GM23248 (cell line): ENCODE results near the gene PTPRR. TPM values are rescaled to one million over a fixed set of nuclear protein-coding genes. Genes with fewer than 3 reads are reported as not detected.

Source experiments
- DNase-seq: peaks from one replicate; pipeline ENCODE4 v3.0.0-alpha.2; 2015
- H2AFZ ChIP-seq: fragments of 200-600 bp; sonication (generic); 2 replicates; pipeline ENCODE4 v1.6.1; 2016; ENCODE audit warnings: antibody characterized with exemption
- H3F3A ChIP-seq: fragments of 200-600 bp; sonication (generic); 2 replicates; pipeline ENCODE4 v1.6.1; 2016; ENCODE audit warnings: mild to moderate bottlenecking, antibody characterized with exemption, mixed run types; ENCODE audit not compliant: insufficient read depth
- H3K27ac ChIP-seq: fragments of 200-600 bp; sonication (generic); 2 replicates; pipeline ENCODE4 v1.5.1; 2016; ENCODE audit warnings: mild to moderate bottlenecking
- H3K27me3 ChIP-seq: fragments of 200-600 bp; sonication (generic); replicated peaks from 2 replicates; pipeline ENCODE4 v1.6.1; 2016; ENCODE audit warnings: mild to moderate bottlenecking; ENCODE audit not compliant: insufficient read depth
- H3K36me3 ChIP-seq: fragments of 200-600 bp; sonication (generic); 2 replicates; pipeline ENCODE4 v1.6.1; 2016; ENCODE audit warnings: low read depth, mild to moderate bottlenecking
- H3K4me1 ChIP-seq: fragments of 200-600 bp; sonication (generic); 2 replicates; pipeline ENCODE4 v1.6.1; 2016; ENCODE audit warnings: mild to moderate bottlenecking; ENCODE audit not compliant: insufficient read depth
- H3K4me2 ChIP-seq: fragments of 200-600 bp; sonication (generic); one replicate; pipeline ENCODE4 v1.6.1; 2016; ENCODE audit warnings: mild to moderate bottlenecking; ENCODE audit not compliant: unreplicated experiment
- H3K4me3 ChIP-seq: fragments of 200-600 bp; sonication (generic); 2 replicates; pipeline ENCODE4 v1.5.1; 2016; ENCODE audit warnings: mild to moderate bottlenecking
- H3K79me2 ChIP-seq: fragments of 200-600 bp; sonication (generic); 2 replicates; pipeline ENCODE4 v1.6.1; 2016; ENCODE audit warnings: mild to moderate bottlenecking; ENCODE audit not compliant: insufficient read depth
- H3K9ac ChIP-seq: fragments of 200-600 bp; sonication (generic); 2 replicates; pipeline ENCODE4 v1.6.1; 2016; ENCODE audit warnings: mild to moderate bottlenecking
- H3K9me2 ChIP-seq: fragments of 200-600 bp; sonication (generic); 2 replicates; pipeline ENCODE4 v1.6.1; 2016; ENCODE audit warnings: mixed run types, mild to moderate bottlenecking, moderate library complexity; ENCODE audit not compliant: insufficient read depth
- H3K9me3 ChIP-seq: fragments of 200-600 bp; sonication (generic); one replicate; pipeline ENCODE4 v1.6.1; 2017; ENCODE audit warnings: low read depth
- H4K20me1 ChIP-seq: fragments of 200-600 bp; sonication (generic); 2 replicates; pipeline ENCODE4 v1.6.0; 2016; ENCODE audit not compliant: insufficient read depth
- EZH2 ChIP-seq: fragments of 200-600 bp; sonication (generic); IDR thresholded peaks from 2 replicates; pipeline ENCODE4 v1.6.1; 2018; ENCODE audit warnings: antibody characterized with exemption, mild to moderate bottlenecking; ENCODE audit not compliant: insufficient read depth, poor library complexity, severe bottlenecking
- EZH2phosphoT487 ChIP-seq: fragments of 200-600 bp; sonication (generic); IDR thresholded peaks from 2 replicates; pipeline ENCODE4 v1.6.1; 2018; ENCODE audit warnings: antibody characterized with exemption, moderate library complexity, mild to moderate bottlenecking, low read depth; ENCODE audit not compliant: insufficient read depth
- WGBS, 2 experiments: methylation state at CpG; one replicate each; pipeline ENCODE4 v1.1.6; 2015 to 2017; ENCODE audit warnings: low lambda C conversion rate in 2 of 2, low coverage in 1 of 2; ENCODE audit errors: missing lambda C conversion rate in 2 of 2; 5-methylcytosine and 5-hydroxymethylcytosine counted together
- in situ Hi-C: fragments of 300-500 bp; cut with MboI; formaldehyde crosslinking; loops from 2 replicates; pipeline ENCODE4 v1.15.0; 2020
- polyA plus RNA-seq: library from polyadenylated mRNA; unstranded; fragments of >200 nt; fragmentation: Nextera tagmentation; extraction: Ambion mirVana; gene quantifications from 2 replicates; pipeline ENCODE4 v1.2.1, GENCODE V29; 2016
- total RNA-seq: library from RNA; depleted of rRNA; stranded (reverse); fragments of >200 nt; shearing (Covaris generic); gene quantifications from 2 replicates; pipeline ENCODE4 v1.2.3, GENCODE V29; 2014

The PTPRR gene
- total and polyA plus RNA-seq, 2 experiments from 2014 or later = 1.1 to 1.2 TPM

DNA sequence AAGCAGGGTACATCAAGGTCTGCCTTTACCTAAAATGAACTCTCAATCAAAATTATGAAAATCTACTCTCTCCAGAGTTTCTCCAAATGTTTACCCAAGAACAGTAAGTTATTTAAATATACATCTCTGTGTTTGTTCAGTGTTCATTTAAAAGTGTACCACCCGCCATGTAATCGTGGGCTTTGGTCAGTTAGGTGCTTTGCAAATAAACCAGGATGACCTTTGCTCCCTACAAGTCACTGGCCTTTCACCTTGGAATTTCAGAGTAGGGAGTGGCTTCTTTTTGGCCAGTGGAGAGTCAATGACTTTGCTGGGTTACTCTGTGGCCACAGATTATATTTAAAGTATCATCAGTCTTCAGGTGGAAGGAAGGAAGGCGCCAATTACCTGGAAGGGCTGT is 208.7 kb downstream of the PTPRR start:
- TF ChIP-seq EZH2phosphoT487 = no peak
- no peak for TF ChIP-seq EZH2

DNA sequence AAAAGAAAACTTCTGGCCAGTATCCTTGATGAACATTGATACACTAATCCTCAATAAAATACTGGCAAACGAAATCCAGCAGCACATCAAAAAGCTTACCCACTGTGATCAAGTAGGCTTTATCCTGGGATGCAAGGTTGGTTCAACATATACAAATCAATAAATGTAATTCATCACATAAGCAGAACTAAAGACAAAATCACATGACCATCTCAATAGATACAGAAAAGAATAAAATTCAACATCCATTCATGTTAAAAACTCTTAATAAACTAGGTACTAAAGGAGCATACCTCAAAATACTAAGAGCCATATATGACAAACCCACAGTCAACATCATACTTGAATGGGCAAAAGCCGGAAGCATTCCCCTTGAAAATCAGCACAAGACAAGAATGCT is 211.5 kb downstream of the PTPRR start:
- H3K27me3 ChIP-seq = no peaks in the 10 kb centered on the region
- H3K79me2 ChIP-seq = no peaks in the 10 kb centered on the region
- H3K4me2 ChIP-seq = no peak overlapping the region
- TF ChIP-seq EZH2phosphoT487 (no peak), EZH2 (no peak)
- WGBS, 2 experiments = 56 to 66% methylated on average over 2 of the region's 2 CpGs
- H3K9me3 ChIP-seq = no peaks in the 10 kb centered on the region
- in situ Hi-C loops = loop anchor here (25.0 kb wide), 1 partner anchor 347 kb away; the partner anchor contains the start of gene KCNMB4
- no peaks in the 10 kb centered on the region for H4K20me1 ChIP-seq
- H3K4me3 ChIP-seq = no peak overlapping the region
- no peaks in the 10 kb centered on the region for H3F3A ChIP-seq
- no peak for DNase-seq
- H3K9me2 ChIP-seq = no peaks in the 10 kb centered on the region
- H3K9ac ChIP-seq = no peak overlapping the region
- no peak overlapping the region for H3K27ac ChIP-seq
- H3K4me1 ChIP-seq = 0 out of 2 replicates have a peak, but pooled peaks cover under 1% of the 10 kb centered on the region
- no peak overlapping the region for H2AFZ ChIP-seq
- no peaks in the 10 kb centered on the region for H3K36me3 ChIP-seq

More for the DNA sequence above, 208.7 kb downstream of the PTPRR start:
- no peaks in the 10 kb centered on the region for H3K9me3 ChIP-seq
- no peaks in the 10 kb centered on the region for H4K20me1 ChIP-seq
- DNase-seq = no peak
- H3K36me3 ChIP-seq = no peaks in the 10 kb centered on the region
- H3K4me3 ChIP-seq = no peak overlapping the region
- no peaks in the 10 kb centered on the region for H3K4me1 ChIP-seq
- H3K4me2 ChIP-seq = no peak overlapping the region
- H3F3A ChIP-seq = no peaks in the 10 kb centered on the region
- H2AFZ ChIP-seq = no peak overlapping the region
- WGBS, 2 experiments = 95 to 96% methylated on average over 3 of the region's 3 CpGs
- no peak overlapping the region for H3K27ac ChIP-seq
- no peaks in the 10 kb centered on the region for H3K9me2 ChIP-seq
- H3K9ac ChIP-seq = no peak overlapping the region
- H3K27me3 ChIP-seq = no peaks in the 10 kb centered on the region
- H3K79me2 ChIP-seq = no peaks in the 10 kb centered on the region
- in situ Hi-C loops = loop anchor here (10.0 to 25.0 kb wide), 2 partner anchors 350 to 827 kb away; partner anchors contain the start of gene KCNMB4

DNA sequence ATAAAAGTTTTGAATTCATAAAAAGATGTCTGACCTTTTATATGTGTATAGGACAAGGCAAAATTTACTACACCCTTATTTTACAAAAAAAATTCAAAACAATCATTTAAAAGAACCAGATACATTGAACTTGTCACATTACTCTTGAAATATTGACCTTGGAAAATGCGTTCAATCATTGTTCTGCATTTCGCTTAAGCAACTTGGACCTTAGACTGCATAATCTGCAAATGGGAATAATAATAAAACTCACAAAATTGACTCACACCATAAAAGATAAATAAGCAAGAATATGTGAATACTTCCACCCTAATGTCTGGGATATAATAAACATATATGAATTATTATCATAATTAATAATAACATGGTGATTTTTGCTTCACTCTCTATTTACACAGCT is 213.9 kb downstream of the PTPRR start:
- no peak overlapping the region for H3K4me2 ChIP-seq
- H3K79me2 ChIP-seq = no peaks in the 10 kb centered on the region
- H3K27ac ChIP-seq = no peak overlapping the region
- no peak overlapping the region for H3K4me3 ChIP-seq
- H4K20me1 ChIP-seq = no peaks in the 10 kb centered on the region
- 92 to 97% methylated on average over 2 of the region's 2 CpGs for WGBS, 2 experiments
- H3K9me3 ChIP-seq = no peaks in the 10 kb centered on the region
- H2AFZ ChIP-seq = no peak overlapping the region
- H3K36me3 ChIP-seq = no peaks in the 10 kb centered on the region
- no peaks in the 10 kb centered on the region for H3K27me3 ChIP-seq
- in situ Hi-C loops = loop anchor here (25.0 kb wide), 1 partner anchor 344 kb away; the partner anchor contains the start of gene KCNMB4
- no peak overlapping the region for H3K9ac ChIP-seq
- H3K9me2 ChIP-seq = no peaks in the 10 kb centered on the region
- H3F3A ChIP-seq = no peaks in the 10 kb centered on the region
- peaks cover 15% of the 10 kb centered on the region for H3K4me1 ChIP-seq
- TF ChIP-seq EZH2 (no peak), EZH2phosphoT487 (no peak)
- no peak for DNase-seq

DNA sequence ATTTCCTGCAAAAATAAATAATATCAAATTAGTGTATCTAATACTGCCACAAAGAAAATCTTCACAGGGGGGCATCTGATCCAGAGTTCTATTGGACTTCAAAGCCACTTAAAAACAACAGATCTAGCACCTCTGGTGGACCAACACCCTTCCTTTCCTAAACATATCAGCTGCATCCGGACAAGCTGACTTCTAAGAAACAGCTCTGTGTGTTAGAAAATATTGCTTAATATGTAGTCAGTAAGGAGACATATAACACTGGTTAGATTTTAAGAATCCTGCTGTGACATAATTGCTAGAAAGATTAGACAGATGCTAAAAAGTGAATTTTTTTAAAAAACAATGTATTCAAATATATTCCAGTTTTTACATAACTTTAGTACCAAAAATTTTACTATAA is 222.2 kb downstream of the PTPRR start:
- in situ Hi-C loops = no loop called here
- H3K4me2 ChIP-seq = no peak overlapping the region
- no peaks in the 10 kb centered on the region for H4K20me1 ChIP-seq
- DNase-seq = no peak
- H2AFZ ChIP-seq = no peak overlapping the region
- H3K79me2 ChIP-seq = no peaks in the 10 kb centered on the region
- H3K36me3 ChIP-seq = no peaks in the 10 kb centered on the region
- no peaks in the 10 kb centered on the region for H3K27me3 ChIP-seq
- H3K9ac ChIP-seq = no peak overlapping the region
- no peak overlapping the region for H3K4me3 ChIP-seq
- H3K9me3 ChIP-seq = no peaks in the 10 kb centered on the region
- H3K9me2 ChIP-seq = no peaks in the 10 kb centered on the region
- TF ChIP-seq EZH2 = no peak
- no peak for TF ChIP-seq EZH2phosphoT487
- no peak overlapping the region for H3K27ac ChIP-seq
- 92 to 96% methylated on average over 1 of the region's 1 CpG for WGBS, 2 experiments
- H3F3A ChIP-seq = no peaks in the 10 kb centered on the region
- H3K4me1 ChIP-seq = peaks cover 8% of the 10 kb centered on the region
